Activated CD4-positive, alpha-beta T cell treated with anti-CD3 and anti-CD28 coated beads, Interleukin-2, amount 10 ng/mL, durations not matched to agents 24 days and 14 days (primary cell): Measurements from ENCODE around the gene SRRD. TPM values are rescaled to one million over a fixed set of nuclear protein-coding genes. Genes with fewer than 3 reads are reported as not detected.

Source experiments
- DNase-seq: peaks from one replicate; pipeline ENCODE4 v3.0.0; 2022
- H3K27ac Mint-ChIP-seq: one replicate; pipeline ENCODE4 v1.8.0; 2022; ENCODE audit warnings: mild to moderate bottlenecking, mixed read lengths
- H3K27me3 Mint-ChIP-seq: one replicate; pipeline ENCODE4 v1.8.0; 2022; ENCODE audit warnings: mixed read lengths
- H3K36me3 Mint-ChIP-seq: one replicate; pipeline ENCODE4 v1.8.0; 2022; ENCODE audit warnings: low read depth, mild to moderate bottlenecking, mixed read lengths
- H3K4me1 Mint-ChIP-seq: one replicate; pipeline ENCODE4 v1.8.0; 2021; ENCODE audit warnings: mixed read lengths
- H3K4me3 Mint-ChIP-seq: one replicate; pipeline ENCODE4 v1.8.0; 2022; ENCODE audit warnings: mild to moderate bottlenecking, moderate library complexity, mixed read lengths
- H3K9me3 Mint-ChIP-seq: one replicate; pipeline ENCODE4 v1.8.0; 2021; ENCODE audit warnings: mixed read lengths
- intact Hi-C: fragments of 100-400 bp; cut with micrococcal nuclease; formaldehyde crosslinking; loops from one replicate; pipeline ENCODE4 v1.15.1; 2023
- total RNA-seq: library from RNA; stranded (reverse); gene quantifications from 2 replicates; pipeline ENCODE4 v1.2.3, GENCODE V29; 2022

SRRD gene
- total RNA-seq, 1 donor from 2014 or later = 28.1 TPM

GRCh38 chr22:26447584-26448329 lies 35.9 kb upstream of the SRRD start:
- no peak overlapping the region for H3K27ac Mint-ChIP-seq
- no peak overlapping the region for H3K4me3 Mint-ChIP-seq
- no peak for DNase-seq
- H3K36me3 Mint-ChIP-seq = peaks cover 17% of the 10 kb centered on the region
- H3K9me3 Mint-ChIP-seq = no peaks in the 10 kb centered on the region
- intact Hi-C loops = no loop called here
- H3K27me3 Mint-ChIP-seq = no peaks in the 10 kb centered on the region
- no peaks in the 10 kb centered on the region for H3K4me1 Mint-ChIP-seq

GRCh38 chr22:26448334-26448733 lies 35.3 kb upstream of the SRRD start:
- Mint-ChIP-seq H3K4me3 (no peak overlapping the region), H3K36me3 (peaks cover 18% of the 10 kb centered on the region), H3K27me3 (no peaks in the 10 kb centered on the region), H3K9me3 (no peaks in the 10 kb centered on the region), H3K27ac (no peak overlapping the region), H3K4me1 (no peaks in the 10 kb centered on the region)
- intact Hi-C loops = no loop called here
- no peak for DNase-seq

- Mint-ChIP-seq H3K4me3 (no peak overlapping the region), H3K36me3 (peaks cover 19% of the 10 kb centered on the region), H3K27ac (no peak overlapping the region), H3K4me1 (no peaks in the 10 kb centered on the region), H3K27me3 (no peaks in the 10 kb centered on the region), H3K9me3 (no peaks in the 10 kb centered on the region)
- no peak for DNase-seq
- intact Hi-C loops = no loop called here
These were observed 34.7 kb upstream of the SRRD start for GRCh38 chr22:26448941-26449340.

DNA sequence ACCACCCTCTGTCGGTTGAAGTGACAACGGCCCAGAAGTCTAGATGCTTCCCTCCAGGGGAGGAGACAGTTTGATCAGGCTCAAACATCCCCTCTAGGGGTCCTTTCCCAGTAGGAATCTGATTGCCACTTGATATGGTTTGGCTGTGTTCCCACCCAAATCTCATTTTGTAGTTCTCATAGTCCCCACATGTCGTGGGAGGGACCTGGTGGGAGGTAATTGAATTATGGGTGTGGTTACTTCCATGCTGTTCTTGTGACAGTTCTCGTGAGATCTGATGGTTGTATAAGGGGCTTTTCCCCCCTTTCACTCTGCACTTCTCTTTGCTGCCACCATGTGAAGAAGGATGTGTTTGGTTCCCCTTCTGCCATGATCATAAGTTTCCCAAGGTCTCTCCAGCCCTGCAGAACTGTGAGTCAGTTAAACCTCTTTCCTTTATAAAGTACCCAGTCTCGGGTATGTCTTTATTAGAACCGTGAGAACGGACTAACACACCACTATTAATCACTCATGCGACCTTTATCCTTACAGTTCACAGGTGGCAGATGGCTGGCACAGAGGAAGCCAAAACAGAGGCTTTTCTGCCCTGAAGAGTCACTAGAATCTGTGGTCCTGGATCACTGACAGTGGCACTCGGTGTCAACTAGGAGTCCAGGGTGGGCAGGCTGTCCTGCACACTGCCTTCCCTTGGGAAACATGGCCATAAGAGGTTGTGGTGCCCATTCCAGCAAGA lies 33.1 kb upstream of the SRRD start:
- DNase-seq = no peak
- Mint-ChIP-seq H3K9me3 (no peaks in the 10 kb centered on the region), H3K4me3 (no peak overlapping the region), H3K27me3 (no peaks in the 10 kb centered on the region), H3K27ac (no peak overlapping the region), H3K4me1 (no peaks in the 10 kb centered on the region), H3K36me3 (peaks cover 19% of the 10 kb centered on the region)
- intact Hi-C loops = no loop called here

- intact Hi-C loops = no loop called here
- no peak overlapping the region for H3K4me3 Mint-ChIP-seq
- no peak overlapping the region for H3K27ac Mint-ChIP-seq
- no peaks in the 10 kb centered on the region for H3K9me3 Mint-ChIP-seq
- no peaks in the 10 kb centered on the region for H3K27me3 Mint-ChIP-seq
- H3K36me3 Mint-ChIP-seq = peaks cover 27% of the 10 kb centered on the region
- H3K4me1 Mint-ChIP-seq = no peaks in the 10 kb centered on the region
- DNase-seq = no peak
These were observed 31.3 kb upstream of the SRRD start for GRCh38 chr22:26452236-26453016.

DNA sequence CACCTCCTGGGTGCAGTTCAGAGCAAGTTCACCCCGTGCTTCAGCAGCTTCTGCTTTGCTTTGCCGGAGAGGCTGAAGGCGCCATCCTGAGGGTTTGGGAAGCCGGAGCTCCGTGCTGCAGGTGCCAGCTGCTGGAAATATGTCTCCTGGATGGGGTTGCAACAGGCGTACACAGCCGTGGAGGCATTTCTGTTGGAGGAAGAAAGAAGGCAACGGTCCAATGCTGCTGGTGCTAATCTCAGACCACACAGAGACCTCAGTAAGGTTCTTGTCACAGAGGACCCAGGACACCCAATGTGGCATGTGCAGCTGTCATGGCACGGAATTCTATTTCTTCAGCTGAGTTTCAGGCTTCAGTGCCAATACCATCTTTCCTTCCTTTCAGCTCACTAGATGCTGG lies 30.5 kb upstream of the SRRD start:
- Mint-ChIP-seq H3K27me3 (no peaks in the 10 kb centered on the region), H3K4me1 (no peaks in the 10 kb centered on the region), H3K27ac (no peak overlapping the region), H3K9me3 (no peaks in the 10 kb centered on the region), H3K36me3 (peaks cover 31% of the 10 kb centered on the region), H3K4me3 (no peak overlapping the region)
- intact Hi-C loops = no loop called here
- DNase-seq = no peak

DNA sequence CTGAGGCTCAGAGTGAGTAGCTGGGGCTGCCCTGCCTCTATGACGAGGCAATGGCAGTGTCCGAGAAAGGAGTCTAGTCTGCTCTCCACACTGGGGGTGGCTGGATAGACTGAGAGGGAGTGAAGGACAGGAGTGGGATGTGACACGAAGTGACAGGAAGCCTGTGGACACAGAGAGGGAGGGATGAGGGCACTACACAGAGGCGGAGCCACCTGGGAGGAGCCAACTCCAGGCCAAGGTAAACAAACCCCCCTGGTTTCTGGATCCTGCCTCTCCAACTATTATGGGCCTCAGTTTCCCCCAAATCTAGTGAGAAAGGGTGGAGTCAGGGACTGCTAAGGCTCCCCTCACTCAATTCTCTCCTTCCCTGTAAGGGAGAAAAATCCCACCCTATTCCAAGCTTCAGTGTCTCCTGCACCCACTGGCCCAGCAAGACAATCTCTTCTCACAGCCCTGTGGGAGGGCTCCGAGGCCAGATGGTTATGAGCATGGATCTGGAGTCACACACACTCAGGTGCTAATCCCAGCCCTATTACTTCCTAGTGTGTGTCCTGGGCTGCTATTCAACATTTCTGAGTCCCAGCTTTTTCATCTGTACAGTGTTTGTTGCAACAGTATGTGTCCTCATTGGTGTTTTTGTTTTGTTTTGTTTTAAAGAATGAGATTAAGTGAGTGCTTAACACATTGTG lies 29.7 kb upstream of the SRRD start:
- Mint-ChIP-seq H3K36me3 (peaks cover 35% of the 10 kb centered on the region), H3K4me3 (no peak overlapping the region), H3K9me3 (no peaks in the 10 kb centered on the region), H3K27ac (no peak overlapping the region), H3K4me1 (no peaks in the 10 kb centered on the region), H3K27me3 (no peaks in the 10 kb centered on the region)
- intact Hi-C loops = no loop called here
- no peak for DNase-seq

DNA sequence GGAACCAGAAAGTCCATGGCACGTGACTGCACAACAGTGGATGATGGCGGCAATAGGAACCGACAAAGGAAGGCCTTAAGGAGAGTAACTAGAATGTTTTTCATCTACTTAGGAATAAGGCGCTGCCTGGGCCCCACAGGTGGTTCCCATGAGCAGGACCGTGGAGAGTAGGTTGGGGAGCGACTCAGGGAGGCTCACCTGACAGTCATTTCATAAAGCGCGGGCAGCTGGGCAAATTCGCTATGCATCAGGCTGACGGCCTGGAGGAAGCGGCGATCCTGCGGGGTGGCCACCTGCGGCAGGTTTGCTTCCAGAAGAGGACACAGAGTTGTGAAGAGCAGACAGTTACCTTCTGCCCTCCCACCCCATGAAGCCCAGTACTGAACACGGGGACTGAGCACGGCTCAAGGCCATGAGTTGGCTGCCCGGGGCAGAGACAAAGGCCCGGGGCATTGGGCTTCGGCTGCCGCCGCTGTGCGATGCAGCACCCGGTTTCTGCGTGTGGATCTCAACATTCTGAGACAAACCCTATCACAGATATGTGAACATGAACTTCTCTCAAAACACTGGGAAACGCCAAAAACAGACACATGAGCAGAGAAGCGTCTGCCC lies 25.9 kb upstream of the SRRD start:
- Mint-ChIP-seq H3K27ac (no peak overlapping the region), H3K36me3 (peaks cover 34% of the 10 kb centered on the region), H3K4me3 (no peak overlapping the region), H3K27me3 (no peaks in the 10 kb centered on the region), H3K9me3 (no peaks in the 10 kb centered on the region), H3K4me1 (peaks cover 2% of the 10 kb centered on the region)
- no peak for DNase-seq
- intact Hi-C loops = no loop called here

- DNase-seq = no peak
- peaks cover 37% of the 10 kb centered on the region for H3K36me3 Mint-ChIP-seq
- H3K9me3 Mint-ChIP-seq = no peaks in the 10 kb centered on the region
- no peak overlapping the region for H3K27ac Mint-ChIP-seq
- H3K4me3 Mint-ChIP-seq = no peak overlapping the region
- peaks cover 2% of the 10 kb centered on the region for H3K4me1 Mint-ChIP-seq
- intact Hi-C loops = no loop called here
- H3K27me3 Mint-ChIP-seq = no peaks in the 10 kb centered on the region
These were observed 23.5 kb upstream of the SRRD start for GRCh38 chr22:26460202-26460601.

DNA sequence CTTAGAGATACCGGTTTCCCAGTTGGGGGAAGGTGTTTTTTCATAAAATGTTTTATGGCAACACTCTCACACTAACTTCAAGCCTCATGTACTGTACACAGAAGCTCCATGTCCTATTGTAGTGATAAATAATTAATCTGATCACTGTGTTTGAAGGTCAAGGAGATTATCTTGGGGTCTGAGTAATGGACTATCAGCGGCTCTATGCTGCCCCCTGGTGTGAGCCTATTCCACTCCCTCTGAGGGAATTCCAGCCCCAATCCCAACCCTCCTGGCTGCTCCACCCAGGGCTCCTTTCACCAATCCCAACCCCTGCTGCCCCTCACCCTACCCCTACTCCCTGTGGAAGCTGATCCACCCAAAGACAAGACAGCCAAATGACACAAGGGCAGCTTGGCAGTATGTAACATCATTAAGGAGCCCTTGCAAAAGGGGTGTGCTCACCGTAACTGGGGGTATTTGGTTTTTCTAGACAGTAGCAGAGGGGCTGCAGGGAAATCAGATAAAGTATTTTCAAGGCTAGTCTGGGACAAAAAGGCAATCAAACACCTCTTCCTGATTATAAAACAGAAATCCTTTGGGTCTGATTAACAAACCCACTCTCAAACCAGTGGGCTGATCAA lies 22.4 kb upstream of the SRRD start:
- Mint-ChIP-seq H3K4me3 (no peak overlapping the region), H3K36me3 (peaks cover 36% of the 10 kb centered on the region), H3K27ac (no peak overlapping the region), H3K9me3 (no peaks in the 10 kb centered on the region), H3K4me1 (peaks cover 2% of the 10 kb centered on the region), H3K27me3 (no peaks in the 10 kb centered on the region)
- intact Hi-C loops = loop anchor here (1.0 kb wide), 2 partner anchors 63 to 97 kb away; no protein-coding TSS in a partner anchor
- DNase-seq = peak; percentile 79

DNA sequence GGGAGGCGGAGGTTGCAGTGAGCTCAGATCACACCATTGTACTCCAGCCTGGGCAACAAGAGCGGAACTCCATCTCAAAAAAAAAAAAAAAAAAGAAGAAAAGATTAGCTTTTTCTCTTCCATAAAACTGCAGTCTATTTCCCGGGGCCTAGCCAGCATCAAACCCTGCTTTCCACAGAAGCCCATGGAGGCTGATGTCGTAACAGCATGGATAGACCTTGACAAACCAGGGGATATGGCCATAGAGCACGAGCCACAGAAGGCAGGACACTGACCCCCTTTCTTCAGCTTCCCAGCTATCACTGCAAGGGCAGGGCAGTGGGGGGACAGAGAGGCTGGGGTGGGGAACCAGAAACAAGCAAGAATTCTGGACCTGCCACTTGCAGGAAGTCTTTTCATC lies 21.6 kb upstream of the SRRD start:
- no peaks in the 10 kb centered on the region for H3K9me3 Mint-ChIP-seq
- no peak overlapping the region for H3K4me3 Mint-ChIP-seq
- peaks cover 39% of the 10 kb centered on the region for H3K36me3 Mint-ChIP-seq
- intact Hi-C loops = no loop called here
- DNase-seq = no peak
- no peak overlapping the region for H3K27ac Mint-ChIP-seq
- H3K4me1 Mint-ChIP-seq = peaks cover 2% of the 10 kb centered on the region
- no peaks in the 10 kb centered on the region for H3K27me3 Mint-ChIP-seq

- no peak for DNase-seq
- Mint-ChIP-seq H3K9me3 (no peaks in the 10 kb centered on the region), H3K27me3 (no peaks in the 10 kb centered on the region), H3K27ac (no peak overlapping the region), H3K4me3 (no peak overlapping the region), H3K4me1 (peaks cover 2% of the 10 kb centered on the region), H3K36me3 (peaks cover 37% of the 10 kb centered on the region)
- intact Hi-C loops = no loop called here
These were observed 21.0 kb upstream of the SRRD start for GRCh38 chr22:26462641-26463040.

GRCh38 chr22:26463101-26463661 lies 20.5 kb upstream of the SRRD start:
- intact Hi-C loops = no loop called here
- no peak for DNase-seq
- no peak overlapping the region for H3K4me3 Mint-ChIP-seq
- no peaks in the 10 kb centered on the region for H3K27me3 Mint-ChIP-seq
- H3K9me3 Mint-ChIP-seq = no peaks in the 10 kb centered on the region
- peaks cover 2% of the 10 kb centered on the region for H3K4me1 Mint-ChIP-seq
- no peak overlapping the region for H3K27ac Mint-ChIP-seq
- H3K36me3 Mint-ChIP-seq = peaks cover 38% of the 10 kb centered on the region
